K562 (cell line): Measurements from ENCODE around the gene UBFD1. TPM values are rescaled to one million over a fixed set of nuclear protein-coding genes. Genes with fewer than 3 reads are reported as not detected.

ENCODE experiments used
- ATAC-seq: fragments of 200-7000 bp; cut with Tn5 transposase; 3 replicates; pipeline ENCODE4 v1.9.1; 2020; ENCODE audit warnings: moderate library complexity
- BruUV-seq: library from RNA; stranded (reverse); fragments of 400-500 nt; replicated peaks from 2 replicates; lab custom pipeline; 2021; lab: Mats Ljungman, UMichigan
- CTCF ChIA-PET: fragments of 300-600 bp; formaldehyde crosslinking; extraction: SDS; loops from one replicate; lab custom pipeline; 2021; ENCODE audit warnings: low intra/inter-chr PET ratio; lab: Yijun Ruan, JAX
- POLR2A ChIA-PET: fragments of 300-600, 350-650 bp; sonication (Branson Sonifier 250); formaldehyde crosslinking; extraction: SDS; loops from one replicate; lab custom pipeline; 2021; ENCODE audit warnings: antibody characterized with exemption, inconsistent platforms; lab: Yijun Ruan, JAX
- DNase-seq, 4 experiments: peaks; one replicate each; pipeline versions ENCODE4 v3.0.0 to v3.0.0-alpha.2; 2011 to 2018; ENCODE audit warnings: low spot score in 3 of 4, mixed read lengths in 3 of 4; ENCODE audit errors: extremely low read depth in 1 of 4
- FAIRE-seq: peaks from 2 replicates; lab custom pipeline; 2011; peaks lifted over from hg19 to GRCh38; lab: Jason Lieb, UNC
- H2AFZ ChIP-seq: 2 replicates; pipeline ENCODE4 v1.6.0; 2011; ENCODE audit warnings: low read depth, low read length, control low read depth, inconsistent platforms
- H3K27ac ChIP-seq: fragments of 200-600 bp; 3 replicates; pipeline ENCODE4 v1.8.0; 2011; ENCODE audit warnings: low read depth, mild to moderate bottlenecking, control low read depth, inconsistent platforms, low read length, moderate library complexity, mixed read lengths; ENCODE audit errors: extremely low read depth
- H3K27me3 ChIP-seq, 2 experiments: fragments of 300-600 bp in 1 of 2; 2 replicates in 1 of 2; 3 replicates in 1 of 2; pipeline versions ENCODE4 v1.6.0 to v1.8.0; 2011; ENCODE audit warnings: inconsistent platforms in 2 of 2, low read length in 2 of 2, mild to moderate bottlenecking in 1 of 2, mixed read lengths in 1 of 2, moderate library complexity in 1 of 2; ENCODE audit not compliant: control insufficient read depth in 2 of 2, insufficient read depth in 2 of 2
- H3K36me3 ChIP-seq: fragments of 300-600 bp; 3 replicates; pipeline ENCODE4 v1.8.0; 2011; ENCODE audit warnings: mild to moderate bottlenecking, low read length, inconsistent platforms; ENCODE audit not compliant: control insufficient read depth, insufficient read depth
- H3K4me1 ChIP-seq, 2 experiments: fragments of 200-600 bp in 1 of 2; replicated peaks in 1 of 2; 2 replicates in 1 of 2; 3 replicates in 1 of 2; pipeline versions ENCODE4 v1.5.1 to v1.8.0; 2011; ENCODE audit warnings: inconsistent platforms in 2 of 2, low read length in 2 of 2, mild to moderate bottlenecking in 1 of 2, mixed read lengths in 1 of 2, moderate library complexity in 1 of 2; ENCODE audit not compliant: control insufficient read depth in 2 of 2, insufficient read depth in 2 of 2
- H3K4me2 ChIP-seq: 2 replicates; pipeline ENCODE4 v1.6.1; 2011; ENCODE audit warnings: low read length, control low read depth, inconsistent platforms, mixed read lengths; ENCODE audit not compliant: insufficient read depth
- H3K4me3 ChIP-seq: fragments of 200-600 bp; sonication (generic), shearing (Covaris generic); 2 replicates; pipeline ENCODE4 v1.5.1; 2016; ENCODE audit warnings: control low read depth, inconsistent platforms
- H3K79me2 ChIP-seq: fragments of 200-600 bp; 3 replicates; pipeline ENCODE4 v1.8.0; 2011; ENCODE audit warnings: low read length, inconsistent platforms; ENCODE audit not compliant: control insufficient read depth, insufficient read depth
- H3K9ac ChIP-seq, 2 experiments: 2 replicates each; pipeline versions ENCODE4 v1.6.0 to v1.6.1; 2011; ENCODE audit warnings: low read depth in 2 of 2, low read length in 2 of 2, control low read depth in 1 of 2, inconsistent platforms in 1 of 2, mild to moderate bottlenecking in 1 of 2, mixed read lengths in 1 of 2; ENCODE audit not compliant: insufficient read depth in 1 of 2
- H3K9me1 ChIP-seq: one replicate; pipeline ENCODE4 v1.6.0; 2011; ENCODE audit warnings: inconsistent platforms, mild to moderate bottlenecking, low read length, moderate library complexity; ENCODE audit not compliant: control insufficient read depth, insufficient read depth
- H3K9me3 ChIP-seq: replicated peaks from 2 replicates; pipeline ENCODE4 v1.5.1; 2011; ENCODE audit warnings: low read depth, low read length, inconsistent platforms; ENCODE audit not compliant: control insufficient read depth, insufficient read depth
- H4K20me1 ChIP-seq: replicated peaks from 2 replicates; pipeline ENCODE4 v1.6.1; 2011; ENCODE audit warnings: low read length, inconsistent platforms, mixed read lengths; ENCODE audit not compliant: control insufficient read depth, insufficient read depth
- CBFA2T2 ChIP-seq: fragments of 450-650 bp; conservative IDR thresholded peaks from 2 replicates; pipeline ENCODE4 v1.6.1; 2017; ENCODE audit warnings: mild to moderate bottlenecking
- CSDE1 ChIP-seq, 2 experiments: fragments of 450-650 bp; IDR thresholded peaks; 2 replicates each; pipeline ENCODE4 v1.6.1; 2016; ENCODE audit warnings: mild to moderate bottlenecking in 1 of 2
- FOS ChIP-seq: IDR thresholded peaks from 3 replicates; pipeline ENCODE4 v1.6.1; 2011; ENCODE audit not compliant: insufficient read length; ENCODE audit errors: extremely low read depth
- NCOA4 ChIP-seq: fragments of 450-650 bp; IDR thresholded peaks from 2 replicates; pipeline ENCODE4 v1.6.1; 2018; ENCODE audit warnings: mild to moderate bottlenecking; ENCODE audit not compliant: partially characterized antibody
- NELFE ChIP-seq: IDR thresholded peaks from 2 replicates; pipeline ENCODE4 v1.6.1; 2011; ENCODE audit warnings: mild to moderate bottlenecking; ENCODE audit not compliant: insufficient read depth, insufficient read length
- NFIC ChIP-seq: fragments of 450-650 bp; IDR thresholded peaks from 2 replicates; pipeline ENCODE4 v1.6.1; 2017; ENCODE audit warnings: mild to moderate bottlenecking, inconsistent platforms
- NFYB ChIP-seq: IDR thresholded peaks from 2 replicates; pipeline ENCODE4 v1.6.1; 2011; ENCODE audit warnings: mild to moderate bottlenecking, moderate library complexity; ENCODE audit not compliant: insufficient read length; ENCODE audit errors: extremely low read depth
- RBM25 ChIP-seq: fragments of 200-400 bp; formaldehyde crosslinking; IDR thresholded peaks from 2 replicates; pipeline ENCODE4 v1.6.1; 2018; ENCODE audit warnings: low read length, low read depth, moderate library complexity; ENCODE audit not compliant: severe bottlenecking
- RHOXF2B ChIP-seq: fragments of 250-450 bp; sonication (Bioruptor Pico); conservative IDR thresholded peaks from 2 replicates; pipeline ENCODE4 v1.5.1; 2021
- TAF9B ChIP-seq: fragments of 450-650 bp; IDR thresholded peaks from 2 replicates; pipeline ENCODE4 v1.6.1; 2018; ENCODE audit warnings: mild to moderate bottlenecking; ENCODE audit not compliant: partially characterized antibody
- ZFP30 ChIP-seq: fragments of 250-450 bp; sonication (Bioruptor Pico); IDR thresholded peaks from 2 replicates; pipeline ENCODE4 v1.8.0; 2022; ENCODE audit warnings: moderate library complexity, mild to moderate bottlenecking, inconsistent platforms, borderline replicate concordance
- ZNF140 ChIP-seq: fragments of 250-450 bp; sonication (Bioruptor Pico); IDR thresholded peaks from 2 replicates; pipeline ENCODE4 v1.8.0; 2021; ENCODE audit warnings: moderate library complexity, mild to moderate bottlenecking, inconsistent platforms
- WGBS: fragments of 100-300 bp; shearing (Covaris generic); methylation state at CpG from one replicate; pipeline ENCODE4 v1.1.6; 2016; ENCODE audit warnings: low coverage, mixed read lengths; ENCODE audit not compliant: insufficient coverage; ENCODE audit errors: missing lambda C conversion rate; 5-methylcytosine and 5-hydroxymethylcytosine counted together
- in situ Hi-C: fragments of 300-500 bp; cut with MboI; formaldehyde crosslinking; loops from 4 replicates; pipeline ENCODE4 v1.15.0; 2018; ENCODE audit warnings: inconsistent platforms, mixed read lengths
- intact Hi-C: fragments of 100-400 bp; cut with micrococcal nuclease; formaldehyde crosslinking; loops from 2 replicates; pipeline ENCODE4 v1.14.2; 2022
- polyA plus RNA-seq, 8 experiments: library from polyadenylated mRNA; depleted of rRNA in 4 of 8; stranded (reverse) in 5 of 8; unstranded in 3 of 8; fragments of >200 nt; fragmentation: Nextera tagmentation in 2 of 8; fragmentation: Illumina TruSeq in 1 of 8; extraction: Ambion mirVana in 2 of 8; extraction: Trizol in 1 of 8; gene quantifications; 2 replicates each; pipeline versions ENCODE4 v1.2.1 to v1.2.3, GENCODE V29; 2011 to 2014; ENCODE audit warnings: inconsistent platforms in 1 of 8, missing spikeins in 1 of 8
- total RNA-seq, 7 experiments: library from RNA; depleted of rRNA in 6 of 7; stranded (reverse); fragments of >200 nt in 6 of 7; fragmentation: Illumina TruSeq in 2 of 7; extraction: Trizol in 2 of 7; gene quantifications; 2 replicates each; pipeline versions ENCODE4 v1.2.1 to v1.2.3, GENCODE V29; 2011 to 2021; ENCODE audit warnings: low replicate concordance in 1 of 7
- TF ChIP-seq, protein P1 (sequence below): fragments of 450-650 bp; IDR thresholded peaks from 2 replicates; pipeline ENCODE4 v1.6.1; 2016
- TF ChIP-seq, protein P2 (sequence below): fragments of 250-450 bp; sonication (Bioruptor Pico); IDR thresholded peaks from 2 replicates; pipeline ENCODE4 v1.5.0; 2021; ENCODE audit warnings: mild to moderate bottlenecking, borderline replicate concordance
- TF ChIP-seq, protein P3 (sequence below): sonication (generic); formaldehyde crosslinking; IDR thresholded peaks from 2 replicates; pipeline ENCODE4 v1.8.1; 2022; ENCODE audit warnings: missing genetic modification reagents
- TF ChIP-seq, protein P4 (sequence below): sonication (generic); formaldehyde crosslinking; IDR thresholded peaks from 2 replicates; pipeline ENCODE4 v1.5.0; 2020; ENCODE audit warnings: missing genetic modification reagents
- TF ChIP-seq, protein P5 (sequence below): sonication (generic); formaldehyde crosslinking; IDR thresholded peaks from 2 replicates; pipeline ENCODE4 v1.9.0; 2022; ENCODE audit warnings: mild to moderate bottlenecking, missing genetic modification reagents

Gene UBFD1
- total and polyA plus RNA-seq, 9 of the 15 experiments (the other 6 are each of a cell fraction or from before 2014, with no cell fraction given), result 10.7 to 66.2 (median 34.0) TPM

DNA sequence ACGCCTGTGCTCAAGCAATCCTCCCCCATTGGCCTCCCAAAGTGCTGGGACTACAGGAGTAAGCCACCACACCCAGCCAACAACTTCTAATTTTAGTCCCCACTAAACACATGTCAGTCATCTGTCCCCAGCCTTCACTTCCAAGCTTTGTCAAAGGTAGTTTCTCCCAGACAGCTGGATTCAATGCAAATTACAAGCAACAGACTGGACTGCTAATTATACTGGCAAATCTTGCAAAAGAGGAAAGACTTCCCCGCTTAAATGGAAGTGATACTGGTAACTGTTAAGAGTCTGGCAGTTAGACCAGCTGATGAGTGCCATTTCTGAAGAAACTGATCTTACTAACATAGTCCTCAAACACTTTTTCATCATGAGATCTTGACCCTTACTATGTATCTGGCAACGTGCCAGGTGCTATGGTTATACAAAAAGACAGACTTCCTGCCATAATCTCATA, 39.1 kb upstream of the UBFD1 start (continued):
- TF ChIP-seq, protein P1, sequence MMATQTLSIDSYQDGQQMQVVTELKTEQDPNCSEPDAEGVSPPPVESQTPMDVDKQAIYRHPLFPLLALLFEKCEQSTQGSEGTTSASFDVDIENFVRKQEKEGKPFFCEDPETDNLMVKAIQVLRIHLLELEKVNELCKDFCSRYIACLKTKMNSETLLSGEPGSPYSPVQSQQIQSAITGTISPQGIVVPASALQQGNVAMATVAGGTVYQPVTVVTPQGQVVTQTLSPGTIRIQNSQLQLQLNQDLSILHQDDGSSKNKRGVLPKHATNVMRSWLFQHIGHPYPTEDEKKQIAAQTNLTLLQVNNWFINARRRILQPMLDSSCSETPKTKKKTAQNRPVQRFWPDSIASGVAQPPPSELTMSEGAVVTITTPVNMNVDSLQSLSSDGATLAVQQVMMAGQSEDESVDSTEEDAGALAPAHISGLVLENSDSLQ, result peak; percentile 84
- TF ChIP-seq NFIC (peak; percentile 100), NCOA4 (no peak), RHOXF2B (CRISPR knock-in tag) (no peak), TAF9B (no peak)
- TF ChIP-seq, protein P2, sequence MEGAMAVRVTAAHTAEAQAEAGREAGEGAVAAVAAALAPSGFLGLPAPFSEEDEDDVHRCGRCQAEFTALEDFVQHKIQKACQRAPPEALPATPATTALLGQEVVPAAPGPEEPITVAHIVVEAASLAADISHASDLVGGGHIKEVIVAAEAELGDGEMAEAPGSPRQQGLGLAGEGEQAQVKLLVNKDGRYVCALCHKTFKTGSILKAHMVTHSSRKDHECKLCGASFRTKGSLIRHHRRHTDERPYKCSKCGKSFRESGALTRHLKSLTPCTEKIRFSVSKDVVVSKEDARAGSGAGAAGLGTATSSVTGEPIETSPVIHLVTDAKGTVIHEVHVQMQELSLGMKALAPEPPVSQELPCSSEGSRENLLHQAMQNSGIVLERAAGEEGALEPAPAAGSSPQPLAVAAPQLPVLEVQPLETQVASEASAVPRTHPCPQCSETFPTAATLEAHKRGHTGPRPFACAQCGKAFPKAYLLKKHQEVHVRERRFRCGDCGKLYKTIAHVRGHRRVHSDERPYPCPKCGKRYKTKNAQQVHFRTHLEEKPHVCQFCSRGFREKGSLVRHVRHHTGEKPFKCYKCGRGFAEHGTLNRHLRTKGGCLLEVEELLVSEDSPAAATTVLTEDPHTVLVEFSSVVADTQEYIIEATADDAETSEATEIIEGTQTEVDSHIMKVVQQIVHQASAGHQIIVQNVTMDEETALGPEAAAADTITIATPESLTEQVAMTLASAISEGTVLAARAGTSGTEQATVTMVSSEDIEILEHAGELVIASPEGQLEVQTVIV, result no peak

DNA sequence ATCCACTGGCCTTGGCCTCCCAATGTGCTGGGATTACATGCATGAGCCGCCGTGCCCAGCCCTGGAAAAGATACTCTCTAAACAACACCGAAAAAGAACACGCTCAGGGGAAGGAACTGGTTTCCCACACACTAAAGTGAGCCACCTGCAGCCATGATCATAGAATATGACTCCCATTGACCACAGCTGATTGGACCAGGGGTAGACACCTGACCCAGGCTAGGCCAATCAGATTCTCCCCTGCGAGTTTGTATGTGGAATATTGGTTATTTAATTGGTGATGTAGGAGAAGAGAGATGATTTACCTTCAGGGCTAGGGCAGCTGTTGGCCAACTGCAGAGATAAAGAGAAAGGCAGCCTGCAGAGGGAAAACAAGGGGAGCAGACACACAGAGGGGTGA, 38.2 kb upstream of the UBFD1 start:
- H3K9me3 ChIP-seq, result no peaks in the 10 kb centered on the region
- FAIRE-seq (peak; percentile 65), ATAC-seq (peak; percentile 89), DNase-seq (peak; percentile 31 to 82 (median 78))
- in situ Hi-C loops, result no loop called here
- H3K4me3 ChIP-seq, result no peak overlapping the region
- no peaks in the 10 kb centered on the region for H3K79me2 ChIP-seq
- H3K9ac ChIP-seq, result no peak overlapping the region
- H3K27me3 ChIP-seq, result no peaks in the 10 kb centered on the region
- no peaks in the 10 kb centered on the region for H4K20me1 ChIP-seq
- BruUV-seq, result no TSS peak
- H3K36me3 ChIP-seq, result peaks cover 57% of the 10 kb centered on the region; the same call in 2 of the 3 replicates
- ChIA-PET POLR2A (no interaction called here), CTCF (no interaction called here)
- H3K4me1 ChIP-seq, result peaks cover 5 to 8% of the 10 kb centered on the region in 2 experiments; a peak in 3 of 5 replicates
- WGBS, result 94% methylated on average over 5 of the region's 5 CpGs
- H3K27ac ChIP-seq, result no peak overlapping the region
- no peak overlapping the region for H2AFZ ChIP-seq
- intact Hi-C loops, result no loop called here
- no peaks in the 10 kb centered on the region for H3K9me1 ChIP-seq
- no peak overlapping the region for H3K4me2 ChIP-seq
- TF ChIP-seq ZNF140 (CRISPR knock-in tag) (no peak), RBM25 (peak; percentile 79), ZFP30 (CRISPR knock-in tag) (no peak), CSDE1 (IDR thresholded peaks at IDR 0.05) (no peak), NFYB (peak; percentile 73), FOS (peak; percentile 15), NELFE (no peak), CBFA2T2 (no peak)
- TF ChIP-seq, protein P3, sequence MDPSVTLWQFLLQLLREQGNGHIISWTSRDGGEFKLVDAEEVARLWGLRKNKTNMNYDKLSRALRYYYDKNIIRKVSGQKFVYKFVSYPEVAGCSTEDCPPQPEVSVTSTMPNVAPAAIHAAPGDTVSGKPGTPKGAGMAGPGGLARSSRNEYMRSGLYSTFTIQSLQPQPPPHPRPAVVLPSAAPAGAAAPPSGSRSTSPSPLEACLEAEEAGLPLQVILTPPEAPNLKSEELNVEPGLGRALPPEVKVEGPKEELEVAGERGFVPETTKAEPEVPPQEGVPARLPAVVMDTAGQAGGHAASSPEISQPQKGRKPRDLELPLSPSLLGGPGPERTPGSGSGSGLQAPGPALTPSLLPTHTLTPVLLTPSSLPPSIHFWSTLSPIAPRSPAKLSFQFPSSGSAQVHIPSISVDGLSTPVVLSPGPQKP (CRISPR knock-in tag), result no peak
- TF ChIP-seq, protein P4, sequence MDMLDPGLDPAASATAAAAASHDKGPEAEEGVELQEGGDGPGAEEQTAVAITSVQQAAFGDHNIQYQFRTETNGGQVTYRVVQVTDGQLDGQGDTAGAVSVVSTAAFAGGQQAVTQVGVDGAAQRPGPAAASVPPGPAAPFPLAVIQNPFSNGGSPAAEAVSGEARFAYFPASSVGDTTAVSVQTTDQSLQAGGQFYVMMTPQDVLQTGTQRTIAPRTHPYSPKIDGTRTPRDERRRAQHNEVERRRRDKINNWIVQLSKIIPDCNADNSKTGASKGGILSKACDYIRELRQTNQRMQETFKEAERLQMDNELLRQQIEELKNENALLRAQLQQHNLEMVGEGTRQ (CRISPR knock-in tag), result peak; percentile 71
- TF ChIP-seq, protein P5, sequence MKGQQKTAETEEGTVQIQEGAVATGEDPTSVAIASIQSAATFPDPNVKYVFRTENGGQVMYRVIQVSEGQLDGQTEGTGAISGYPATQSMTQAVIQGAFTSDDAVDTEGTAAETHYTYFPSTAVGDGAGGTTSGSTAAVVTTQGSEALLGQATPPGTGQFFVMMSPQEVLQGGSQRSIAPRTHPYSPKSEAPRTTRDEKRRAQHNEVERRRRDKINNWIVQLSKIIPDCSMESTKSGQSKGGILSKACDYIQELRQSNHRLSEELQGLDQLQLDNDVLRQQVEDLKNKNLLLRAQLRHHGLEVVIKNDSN (CRISPR knock-in tag), result peak; percentile 89
